HepG2 (cell line): ENCODE data around the gene ZNF865. TPM values are rescaled to one million over a fixed set of nuclear protein-coding genes. Genes with fewer than 3 reads are reported as not detected.
"Not testable (repeated sequence)": the region's sequence is repeated elsewhere in the genome, so short reads cannot be mapped to it uniquely, and the experiment has no call there.

Experiments used
- ATAC-seq: fragments of 200-7000 bp; cut with Tn5 transposase; 3 replicates; pipeline ENCODE4 v1.9.1; 2020; ENCODE audit warnings: mild to moderate bottlenecking, moderate library complexity
- BruUV-seq: library from RNA; stranded (reverse); fragments of 400-500 nt; replicated peaks from 2 replicates; lab custom pipeline; 2021; lab: Mats Ljungman, UMichigan
- CTCF ChIA-PET: fragments of 300-600 bp; formaldehyde crosslinking; extraction: SDS; loops from one replicate; lab custom pipeline; 2021; ENCODE audit warnings: low total read pairs, inconsistent platforms, low intra/inter-chr PET ratio; lab: Yijun Ruan, JAX
- POLR2A ChIA-PET: fragments of 350-600 bp; sonication (Branson Sonifier 250); formaldehyde crosslinking; loops from one replicate; lab custom pipeline; 2020; ENCODE audit warnings: antibody characterized with exemption, inconsistent platforms; lab: Yijun Ruan, JAX
- DNase-seq: peaks from one replicate; pipeline ENCODE4 v3.0.0-alpha.2; 2015; ENCODE audit warnings: low spot score
- FAIRE-seq: peaks from 3 replicates; lab custom pipeline; 2011; peaks lifted over from hg19 to GRCh38; lab: Jason Lieb, UNC
- H2AFZ ChIP-seq: one replicate; pipeline ENCODE4 v1.6.1; 2011; ENCODE audit warnings: low read length, inconsistent platforms
- H3K27ac ChIP-seq: fragments of 300-600 bp; 3 replicates; pipeline ENCODE4 v1.8.0; 2011; ENCODE audit warnings: mixed run types, mild to moderate bottlenecking, mixed read lengths, low read length, inconsistent platforms; ENCODE audit not compliant: insufficient read depth; ENCODE audit errors: extremely low read length
- H3K27me3 ChIP-seq, 2 experiments: fragments of 200-600 bp in 1 of 2; 2 replicates in 1 of 2; 3 replicates in 1 of 2; pipeline versions ENCODE4 v1.6.0 to v1.8.0; 2011; ENCODE audit warnings: low read length in 2 of 2, mild to moderate bottlenecking in 2 of 2, moderate library complexity in 2 of 2, inconsistent platforms in 1 of 2; ENCODE audit not compliant: insufficient read depth in 2 of 2, control insufficient read depth in 1 of 2
- H3K36me3 ChIP-seq, 2 experiments: fragments of 200-600 bp in 1 of 2; replicated peaks in 1 of 2; 2 replicates in 1 of 2; 3 replicates in 1 of 2; pipeline versions ENCODE4 v1.5.1 to v1.8.0; 2011; ENCODE audit warnings: low read length in 2 of 2, inconsistent platforms in 1 of 2; ENCODE audit not compliant: insufficient read depth in 2 of 2, control insufficient read depth in 1 of 2
- H3K4me1 ChIP-seq: 2 replicates; pipeline ENCODE4 v1.5.1; 2012; ENCODE audit warnings: low read length, inconsistent platforms; ENCODE audit not compliant: insufficient read depth
- H3K4me2 ChIP-seq: 2 replicates; pipeline ENCODE4 v1.6.0; 2011; ENCODE audit warnings: low read depth, low read length, inconsistent platforms
- H3K4me3 ChIP-seq, 3 experiments: fragments of 200-600 bp in 1 of 3; sonication (generic), shearing (Covaris generic) in 1 of 3; replicated peaks in 1 of 3; 2 replicates each; pipeline ENCODE4 v1.5.1; 2011 to 2016; ENCODE audit warnings: low read length in 3 of 3, inconsistent platforms in 2 of 3, low read depth in 2 of 3, mild to moderate bottlenecking in 2 of 3, control low read depth in 1 of 3, mixed read lengths in 1 of 3; ENCODE audit not compliant: insufficient read depth in 1 of 3
- H3K79me2 ChIP-seq: one replicate; pipeline ENCODE4 v1.6.1; 2011; ENCODE audit warnings: low read length, inconsistent platforms; ENCODE audit not compliant: insufficient read depth
- H3K9ac ChIP-seq: 2 replicates; pipeline ENCODE4 v1.6.0; 2011; ENCODE audit warnings: mild to moderate bottlenecking, low read depth, low read length, inconsistent platforms; ENCODE audit not compliant: insufficient read depth
- H3K9me3 ChIP-seq: 2 replicates; pipeline ENCODE4 v1.5.1; 2012; ENCODE audit warnings: mild to moderate bottlenecking, low read length
- H4K20me1 ChIP-seq: 2 replicates; pipeline ENCODE4 v1.6.0; 2011; ENCODE audit warnings: inconsistent platforms, mild to moderate bottlenecking, low read length, moderate library complexity; ENCODE audit not compliant: insufficient read depth
- MIER3 ChIP-seq: IDR thresholded peaks from 2 replicates; pipeline ENCODE4 v1.6.1; 2016; ENCODE audit warnings: missing compliant biosample characterization, borderline replicate concordance
- ZNF121 ChIP-seq: sonication (generic); formaldehyde crosslinking; IDR thresholded peaks from 2 replicates; pipeline ENCODE4 v1.5.0; 2020; ENCODE audit warnings: mild to moderate bottlenecking, missing genetic modification reagents
- ZNF326 ChIP-seq: sonication (generic); formaldehyde crosslinking; IDR thresholded peaks from 2 replicates; pipeline ENCODE4 v1.4.0; 2020; ENCODE audit warnings: missing genetic modification reagents, borderline replicate concordance
- ZNF644 ChIP-seq: IDR thresholded peaks from 2 replicates; pipeline ENCODE4 v1.6.1; 2016; ENCODE audit warnings: low read depth
- ZNF770 ChIP-seq: sonication (generic); formaldehyde crosslinking; IDR thresholded peaks from 2 replicates; pipeline ENCODE4 v1.5.0; 2020; ENCODE audit warnings: mild to moderate bottlenecking, missing genetic modification reagents
- WGBS: methylation state at CpG from one replicate; pipeline ENCODE4 v1.1.6; 2017; ENCODE audit warnings: low lambda C conversion rate; 5-methylcytosine and 5-hydroxymethylcytosine counted together
- in situ Hi-C: cut with HindIII; loops from 2 replicates; pipeline ENCODE4 v1.10.0; 2017; ENCODE audit warnings: low pct_unique_long_range_greater_than_20kb; ENCODE audit not compliant: extremely low pct_ligation_motif_present
- intact Hi-C: fragments of 100-400 bp; cut with micrococcal nuclease; formaldehyde crosslinking; loops from one replicate; pipeline ENCODE4 v1.10.0; 2022; ENCODE audit not compliant: unreplicated experiment
- polyA plus RNA-seq, 8 experiments: library from polyadenylated mRNA; depleted of rRNA in 3 of 8; stranded (reverse) in 7 of 8; unstranded in 1 of 8; fragments of >200 nt; fragmentation: Illumina TruSeq in 4 of 8; extraction: Trizol in 4 of 8; gene quantifications; 2 replicates each; pipeline versions ENCODE4 v1.2.1 to v1.2.3, GENCODE V29; 2011 to 2016; ENCODE audit warnings: low read depth in 4 of 8, missing spikeins in 1 of 8, mixed read lengths in 1 of 8; ENCODE audit not compliant: insufficient read depth in 1 of 8
- total RNA-seq, 5 experiments: library from RNA; depleted of rRNA; stranded (reverse); fragments of >200 nt; fragmentation: Illumina TruSeq; extraction: Trizol; gene quantifications; 2 replicates each; pipeline ENCODE4 v1.2.3, GENCODE V29; 2016; ENCODE audit warnings: low read depth in 1 of 5

Gene ZNF865
- total and polyA plus RNA-seq, 2 of the 13 experiments (the other 11 are each of a cell fraction or from before 2014, with no cell fraction given): 0.93 to 1.0 TPM

GRCh38 chr19:55573929-55574328 is 31.5 kb upstream of the ZNF865 start:
- CTCF ChIA-PET, intact Hi-C loops, BruUV-seq, H3K27ac ChIP-seq, H2AFZ ChIP-seq, DNase-seq, H4K20me1 ChIP-seq, FAIRE-seq, H3K4me1 ChIP-seq, H3K9ac ChIP-seq, H3K27me3 ChIP-seq, H3K36me3 ChIP-seq, H3K9me3 ChIP-seq, H3K79me2 ChIP-seq, ATAC-seq, H3K4me3 ChIP-seq, in situ Hi-C loops, H3K4me2 ChIP-seq: not testable (repeated sequence)
- POLR2A ChIA-PET: interaction anchor here (1.4 kb wide), 1 partner anchor 24 kb away, joined by 3 read pairs; no protein-coding TSS in a partner anchor
- WGBS: 66% methylated on average over 6 of the region's 6 CpGs
- peak; percentile 49; the same call in 1 of the 2 replicates for TF ChIP-seq ZNF770 (CRISPR knock-in tag)

DNA sequence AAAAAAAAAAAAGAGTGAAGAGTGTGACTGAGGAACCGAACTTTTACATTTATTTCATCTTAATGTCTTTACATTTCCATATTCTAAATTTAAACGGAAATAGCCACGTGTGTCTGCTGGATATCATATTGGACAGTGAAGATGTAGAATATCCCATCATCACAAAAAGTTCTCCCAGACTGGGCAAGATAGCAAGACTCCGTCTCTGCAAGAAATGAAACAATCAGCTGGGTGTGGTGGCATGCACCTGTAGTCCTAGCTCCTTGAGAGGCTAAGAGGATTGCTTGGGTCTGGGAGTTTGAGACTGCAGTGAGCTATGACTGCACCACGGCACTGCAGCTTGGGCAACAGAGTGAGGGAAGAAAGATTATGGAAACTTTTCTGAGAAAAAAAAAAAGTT is 28.7 kb upstream of the ZNF865 start:
- no peaks in the 10 kb centered on the region for H3K9me3 ChIP-seq
- H3K9ac ChIP-seq: no peak overlapping the region
- no peak overlapping the region for H3K4me2 ChIP-seq
- ChIA-PET CTCF (no interaction called here), POLR2A (interaction anchor here (0.8 kb wide), 1 partner anchor 23 kb away, joined by 3 read pairs; the partner anchor contains the start of gene FIZ1)
- WGBS: 96% methylated on average over 5 of the region's 5 CpGs
- no peak overlapping the region for H3K27ac ChIP-seq
- H3K4me1 ChIP-seq: peaks cover 14% of the 10 kb centered on the region
- in situ Hi-C loops: no loop called here
- H3K79me2 ChIP-seq: peaks cover 9% of the 10 kb centered on the region
- H4K20me1 ChIP-seq: no peaks in the 10 kb centered on the region
- no TSS peak for BruUV-seq
- ATAC-seq (no peak), FAIRE-seq (no peak), DNase-seq (no peak)
- H3K36me3 ChIP-seq: 0 out of 5 replicates have a peak, but pooled peaks cover 0 to 8% of the 10 kb centered on the region in 2 experiments
- H3K4me3 ChIP-seq: no peak overlapping the region
- intact Hi-C loops: no loop called here
- no peaks in the 10 kb centered on the region for H3K27me3 ChIP-seq
- TF ChIP-seq ZNF326 (CRISPR knock-in tag): no peak
- TF ChIP-seq ZNF644: no peak
- peak; percentile 66; the same call in 1 of the 2 replicates for TF ChIP-seq ZNF121 (CRISPR knock-in tag)
- TF ChIP-seq MIER3: no peak
- H2AFZ ChIP-seq: no peak overlapping the region
